Inflammatory macrophage treated with lipopolysaccharide for 1 hour (primary cell): Measurements from ENCODE around the gene RORC.
"Not testable (repeated sequence)": the region's sequence is repeated elsewhere in the genome, so short reads cannot be mapped to it uniquely, and the experiment has no call there.

Experiments used
- DNase-seq, 2 donors: peaks; one replicate each; pipeline ENCODE4 v3.0.0-alpha.2; 2020 to 2022

Gene RORC

DNA sequence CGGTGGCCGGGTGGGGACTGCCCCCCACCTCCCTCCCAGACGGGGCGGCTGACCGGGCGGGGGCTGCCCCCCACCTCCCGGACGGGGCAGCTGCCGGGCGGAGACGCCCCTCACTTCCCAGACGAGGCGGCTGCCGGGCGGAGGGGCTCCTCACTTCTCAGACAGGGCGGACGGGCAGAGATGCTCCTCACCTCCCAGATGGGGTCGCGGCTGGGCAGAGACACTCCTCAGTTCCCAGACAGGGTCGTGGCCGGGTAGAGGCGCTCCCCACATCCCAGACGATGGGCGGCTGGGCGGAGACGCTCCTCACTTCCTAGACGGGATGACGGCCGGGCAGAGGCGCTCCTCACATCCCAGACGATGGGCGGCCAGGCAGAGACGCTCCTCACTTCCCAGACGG is 62.3 kb downstream of the RORC start:
- DNase-seq = not testable (repeated sequence)

DNA sequence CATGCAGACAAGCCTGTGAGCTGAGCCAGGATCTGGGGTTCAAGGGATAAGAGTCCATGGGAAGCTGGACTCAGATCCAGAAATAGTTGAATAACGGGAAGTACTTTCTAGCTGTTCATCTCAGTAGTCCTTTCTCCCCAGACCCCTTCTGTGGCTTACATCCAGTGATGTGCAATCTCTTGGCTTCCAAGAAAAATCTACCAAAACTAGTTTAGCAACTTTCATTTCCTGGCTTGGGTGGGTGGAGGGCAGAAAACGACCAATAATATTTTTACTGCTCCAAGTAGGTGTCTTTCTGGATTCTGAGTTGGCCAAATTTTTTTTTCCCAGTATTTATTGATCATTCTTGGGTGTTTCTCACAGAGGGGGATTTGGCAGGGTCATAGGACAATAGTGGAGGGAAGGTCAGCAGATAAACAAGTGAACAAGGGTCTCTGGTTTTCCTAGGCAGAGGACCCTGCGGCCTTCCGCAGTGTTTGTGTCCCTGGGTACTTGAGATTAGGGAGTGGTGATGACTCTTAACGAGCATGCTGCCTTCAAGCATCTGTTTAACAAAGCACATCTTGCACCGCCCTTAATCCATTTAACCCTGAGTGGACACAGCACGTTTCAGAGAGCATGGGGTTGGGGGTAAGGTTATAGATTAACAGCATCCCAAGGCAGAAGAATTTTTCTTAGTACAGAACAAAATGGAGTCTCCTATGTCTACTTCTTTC is 63.1 kb downstream of the RORC start:
- peak in 1 of 2 donors; percentile 20 for DNase-seq

DNA sequence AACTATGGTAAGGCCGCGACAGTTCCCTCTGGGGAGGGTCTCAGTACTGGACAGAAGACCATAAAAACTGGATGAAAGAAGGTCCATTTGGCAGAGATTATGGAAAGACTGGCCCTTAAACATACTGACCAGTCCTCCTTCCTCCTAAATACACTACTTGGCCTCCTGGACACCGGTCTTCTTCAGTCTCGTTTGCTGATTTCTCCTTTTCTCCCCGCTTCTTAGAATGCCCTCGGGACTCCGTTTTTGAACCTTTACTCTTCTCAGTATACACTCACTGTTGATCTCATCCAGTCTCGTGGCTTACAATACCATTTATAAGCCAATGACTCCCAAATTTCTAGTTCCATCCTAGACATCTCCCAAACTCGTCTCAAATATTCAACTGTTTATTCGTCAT is 67.6 kb downstream of the RORC start:
- no peak for DNase-seq

DNA sequence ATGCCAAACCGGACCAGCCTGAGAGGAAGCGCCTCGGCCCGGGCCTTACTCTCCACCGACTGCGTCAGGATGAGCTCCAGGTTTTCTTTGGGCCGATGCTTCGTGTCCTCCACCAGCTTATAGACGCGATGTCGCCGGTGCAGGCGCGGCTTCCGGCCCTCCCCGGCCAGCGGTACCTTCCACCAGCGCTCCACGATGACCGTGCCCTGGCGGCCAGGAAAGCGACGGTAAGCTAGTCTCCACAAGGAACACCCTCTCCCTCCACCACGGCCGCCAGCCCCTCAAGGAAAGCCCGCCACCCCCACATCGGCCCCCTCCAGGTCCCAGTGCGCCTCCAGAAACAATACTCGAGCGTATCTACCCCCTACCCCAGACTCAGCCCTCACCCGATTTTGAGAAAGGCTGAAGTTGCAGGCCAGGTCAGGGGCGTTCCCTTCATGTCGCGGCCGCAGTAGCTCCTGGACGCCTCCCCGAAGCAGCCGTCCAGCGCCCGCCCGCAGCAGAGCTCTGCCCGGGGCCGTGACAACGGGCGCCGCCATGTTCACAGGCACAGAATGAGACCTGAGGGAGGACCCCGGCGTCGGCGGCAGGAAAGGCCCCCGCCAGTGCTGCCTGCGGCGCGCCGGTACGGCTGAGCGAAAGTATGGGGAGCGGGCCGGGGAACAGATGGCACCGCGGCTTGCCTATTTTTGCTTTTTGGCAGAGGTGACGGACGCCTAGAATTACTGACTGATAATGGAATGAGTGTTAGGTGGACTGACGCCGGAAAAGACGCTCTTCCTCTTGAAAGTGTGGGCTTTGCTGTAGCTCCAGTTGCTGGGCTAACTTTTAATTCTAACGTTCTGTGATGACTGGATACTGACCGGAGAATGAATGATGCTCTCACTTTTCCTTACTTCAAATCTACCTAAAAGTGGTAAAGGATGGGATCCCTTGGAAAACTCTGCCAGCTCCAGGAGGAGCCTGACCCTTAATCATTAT is 68.4 kb downstream of the RORC start, which contains the start of gene MRPL9:
TSS of gene MRPL9 (minus strand) at position 556 of the 981 bp plus-strand sequence. CDS start at position 539, 17 bp downstream.
- DNase-seq = peak; percentile 66 to 76

DNA sequence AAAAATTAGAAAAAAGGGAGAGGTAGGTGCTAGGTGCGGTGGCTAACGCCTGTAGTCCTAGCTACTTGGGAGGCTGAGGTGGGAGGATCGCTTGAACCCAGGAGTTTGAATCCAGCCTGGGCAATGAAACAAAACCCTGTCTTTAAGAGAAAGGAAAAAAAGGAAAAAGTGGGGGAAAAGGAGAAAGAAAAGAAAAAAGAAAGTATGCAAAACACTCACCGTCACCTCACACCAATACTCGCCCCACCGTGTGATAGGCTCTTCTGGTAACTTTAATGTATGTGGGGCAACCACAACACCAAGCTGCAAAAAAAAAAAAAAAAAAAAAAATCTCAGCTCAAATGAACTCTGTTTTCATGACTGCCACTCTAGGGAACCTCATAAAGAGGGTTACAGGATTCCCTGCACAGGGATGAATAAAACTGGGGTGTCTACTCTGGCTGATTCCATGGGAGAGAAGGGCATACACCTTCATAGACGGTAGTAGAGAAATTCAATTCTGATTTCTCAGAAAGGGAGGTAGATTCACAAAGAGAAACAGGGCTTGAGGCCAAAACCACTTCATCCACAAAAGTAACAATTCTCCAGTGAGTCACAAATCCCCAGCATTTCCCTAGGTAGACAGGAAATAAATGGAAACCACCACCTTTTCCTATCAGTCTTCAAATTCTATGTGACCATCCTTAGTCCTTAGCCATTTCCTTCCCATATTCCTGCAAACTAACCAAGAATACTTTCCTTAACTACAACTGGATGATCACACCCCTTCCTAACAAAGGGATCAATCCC is 70.8 kb downstream of the RORC start:
- no peak for DNase-seq

DNA sequence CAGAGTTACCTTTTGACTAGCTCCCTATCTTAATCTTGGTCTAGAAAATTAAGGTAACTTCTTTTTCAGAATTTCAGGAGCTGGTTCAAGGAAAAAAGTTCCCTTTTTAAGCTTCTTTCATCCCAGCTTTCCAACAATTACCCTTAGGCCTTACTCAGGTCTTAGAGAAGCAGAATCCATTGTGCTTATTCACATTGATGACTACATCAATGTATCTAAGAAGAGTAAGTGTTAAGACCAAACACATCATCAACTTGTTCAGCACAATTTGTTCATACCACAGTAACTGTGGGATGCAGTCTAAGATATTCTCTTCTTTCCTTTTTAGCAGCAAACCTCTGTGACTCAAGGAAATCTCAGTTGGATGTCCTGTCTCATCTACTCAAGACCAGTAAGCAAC is 72.4 kb downstream of the RORC start:
- no peak for DNase-seq

DNA sequence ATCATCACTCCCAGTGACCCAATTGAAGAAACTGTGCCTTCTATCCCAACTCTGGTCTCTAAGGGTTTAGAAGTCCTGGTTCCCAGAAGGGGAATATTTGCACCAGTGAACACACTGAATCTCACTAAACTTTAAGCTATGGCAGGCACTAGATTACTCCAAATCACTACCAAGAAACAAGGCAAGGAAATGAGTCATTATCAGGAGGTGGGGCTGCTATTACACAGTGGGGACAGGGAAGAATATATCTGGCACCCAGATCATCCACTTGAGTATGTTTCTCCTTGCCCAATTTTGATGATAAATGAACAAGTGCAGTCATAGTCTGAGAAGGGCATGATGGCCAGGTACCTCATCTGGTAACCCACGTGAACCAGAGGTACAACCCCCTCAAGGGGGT is 75.3 kb downstream of the RORC start:
- DNase-seq = peak; percentile 35 to 44
